GM12891 (cell line): ENCODE results near the gene SLC7A9.

ENCODE experiments used
- DNase-seq: peaks from one replicate; pipeline ENCODE4 v3.0.0; 2011; ENCODE audit warnings: low spot score; ENCODE audit not compliant: insufficient read length
- FAIRE-seq: peaks from 2 replicates; lab custom pipeline; 2011; peaks lifted over from hg19 to GRCh38; lab: Jason Lieb, UNC
- PAX5 ChIP-seq: IDR thresholded peaks from 2 replicates; pipeline ENCODE4 v1.6.1; 2011; ENCODE audit warnings: low read length, moderate library complexity, mild to moderate bottlenecking; ENCODE audit not compliant: insufficient read depth, severe bottlenecking
- POLR2A ChIP-seq: IDR thresholded peaks from 2 replicates; pipeline ENCODE4 v1.6.1; 2011; ENCODE audit warnings: low read depth, low read length, control low read depth
- POLR2AphosphoS5 ChIP-seq: IDR thresholded peaks from 2 replicates; pipeline ENCODE4 v1.6.1; 2011; ENCODE audit warnings: low read depth, low read length, control low read depth
- POU2F2 ChIP-seq: IDR thresholded peaks from 2 replicates; pipeline ENCODE4 v1.6.1; 2011; ENCODE audit warnings: low read depth, mild to moderate bottlenecking, control low read depth, low read length, moderate library complexity
- SPI1 ChIP-seq: IDR thresholded peaks from 2 replicates; pipeline ENCODE4 v1.6.1; 2011; ENCODE audit warnings: low read depth, low read length, control low read depth
- TAF1 ChIP-seq: IDR thresholded peaks from 2 replicates; pipeline ENCODE4 v1.6.1; 2011; ENCODE audit warnings: low read depth, low read length, control low read depth

SLC7A9 gene

DNA sequence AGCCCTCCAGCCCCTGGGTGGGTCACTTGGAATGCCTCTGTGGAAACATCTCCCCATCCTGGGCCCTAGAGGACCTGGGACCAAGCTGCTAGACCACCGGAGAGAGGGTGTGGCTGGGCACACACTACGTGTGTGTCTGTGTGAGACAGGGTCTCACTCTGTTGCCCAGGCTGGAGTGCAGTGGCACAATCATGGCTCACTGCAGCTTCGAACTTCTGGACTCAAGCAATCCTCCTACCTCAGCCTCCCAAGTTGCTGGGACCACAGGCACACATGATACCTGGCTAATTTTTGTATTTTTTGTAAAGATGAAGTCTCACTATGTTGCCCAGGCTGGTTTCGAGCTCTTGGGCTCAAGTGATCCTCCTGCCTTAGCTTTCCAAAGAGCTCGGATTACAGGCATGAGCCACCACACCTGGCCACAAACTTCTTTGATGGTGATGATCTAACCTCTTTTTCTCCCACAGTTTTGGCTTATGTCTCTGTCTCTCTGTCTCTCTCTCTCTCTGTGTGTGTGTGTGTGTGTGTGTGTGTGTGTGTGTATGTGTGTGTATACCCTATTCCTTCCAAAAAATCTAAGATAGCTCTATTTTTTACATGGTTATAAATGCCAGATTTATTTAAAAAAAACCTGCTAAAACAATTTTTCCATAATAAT is 32.1 kb upstream of the SLC7A9 start:
- TF ChIP-seq PAX5 (no peak), SPI1 (no peak), TAF1 (no peak), POU2F2 (no peak), POLR2AphosphoS5 (no peak), POLR2A (no peak)
- FAIRE-seq (no peak), DNase-seq (no peak)

DNA sequence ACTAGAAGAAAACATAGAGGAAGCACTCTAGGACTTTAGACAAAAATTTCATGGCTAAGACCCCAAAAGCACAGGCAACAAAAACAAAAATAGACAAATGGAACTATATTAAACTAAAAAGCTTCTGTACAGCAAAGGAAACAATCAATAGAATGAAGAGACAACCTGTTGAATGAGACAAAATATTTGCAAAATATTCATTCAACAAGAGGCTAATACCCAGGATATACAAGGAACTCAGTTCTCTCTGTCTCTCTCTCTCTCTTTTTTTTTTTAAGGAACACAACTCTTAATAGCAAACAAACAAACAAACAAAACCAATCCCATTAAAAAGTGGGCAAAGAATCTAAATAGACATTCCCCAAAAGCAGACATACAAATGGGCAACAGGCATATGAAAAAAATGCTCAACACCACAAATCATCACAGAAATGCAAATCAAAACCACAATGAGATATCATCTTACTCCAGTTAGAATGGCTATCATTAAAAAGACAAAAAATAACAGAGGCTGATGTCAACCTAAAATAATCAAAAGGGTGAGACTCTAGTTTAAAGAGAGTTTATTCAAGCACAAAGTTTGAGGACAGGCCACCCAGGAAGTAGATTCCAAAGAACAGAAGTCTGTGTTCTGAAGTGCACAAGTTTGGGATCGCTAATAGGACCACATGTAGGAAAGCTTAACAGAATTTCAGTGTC is 27.1 kb upstream of the SLC7A9 start:
- DNase-seq (no peak), FAIRE-seq (no peak)
- TF ChIP-seq PAX5 = no peak
- TF ChIP-seq TAF1 = no peak
- no peak for TF ChIP-seq SPI1
- TF ChIP-seq POLR2AphosphoS5 = no peak
- TF ChIP-seq POLR2A = no peak
- TF ChIP-seq POU2F2 = no peak

DNA sequence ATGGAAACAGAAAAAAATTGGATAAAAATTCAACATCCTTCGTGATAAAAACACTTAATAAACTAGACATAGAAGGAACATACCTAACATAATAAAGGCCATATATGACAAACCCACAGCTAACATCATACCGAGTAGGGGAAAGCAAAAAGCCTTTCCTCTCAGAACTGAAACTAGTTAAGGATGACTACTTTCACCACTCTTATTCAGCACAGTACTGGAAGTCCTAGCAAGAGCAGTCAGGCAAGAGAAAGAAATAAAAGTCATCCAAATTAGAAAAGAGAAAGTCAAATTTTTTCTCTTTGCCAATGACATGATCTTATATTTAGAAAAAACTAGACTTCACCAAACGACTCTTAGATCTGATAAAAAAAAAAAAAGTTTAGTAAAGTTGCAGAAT is 25.8 kb upstream of the SLC7A9 start:
- DNase-seq = no peak
- TF ChIP-seq POLR2AphosphoS5 (no peak), POLR2A (no peak), SPI1 (no peak), PAX5 (no peak), POU2F2 (no peak), TAF1 (no peak)
- FAIRE-seq = peak; percentile 66

DNA sequence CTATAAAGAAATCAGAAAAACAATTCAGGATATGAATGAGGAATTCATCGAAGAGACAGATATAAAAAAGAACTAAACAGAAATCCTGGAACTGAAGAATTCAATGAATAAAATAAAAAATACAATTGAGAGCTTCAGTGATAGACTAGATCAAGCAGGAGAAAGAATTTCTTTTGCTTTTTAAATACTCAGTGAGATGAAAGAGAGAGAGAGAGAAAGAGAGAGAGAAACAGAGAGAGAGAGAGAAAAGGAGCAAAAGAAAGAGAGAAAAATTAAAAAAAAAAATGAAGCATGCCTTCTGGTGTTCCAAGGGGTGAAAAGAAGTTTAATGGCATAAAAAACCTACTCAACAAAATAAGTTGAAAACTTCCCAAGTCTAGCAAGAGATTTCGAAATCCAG is 22.0 kb upstream of the SLC7A9 start:
- no peak for TF ChIP-seq SPI1
- no peak for TF ChIP-seq PAX5
- TF ChIP-seq TAF1 = no peak
- no peak for TF ChIP-seq POLR2AphosphoS5
- TF ChIP-seq POLR2A = no peak
- no peak for TF ChIP-seq POU2F2
- DNase-seq = no peak
- no peak for FAIRE-seq

DNA sequence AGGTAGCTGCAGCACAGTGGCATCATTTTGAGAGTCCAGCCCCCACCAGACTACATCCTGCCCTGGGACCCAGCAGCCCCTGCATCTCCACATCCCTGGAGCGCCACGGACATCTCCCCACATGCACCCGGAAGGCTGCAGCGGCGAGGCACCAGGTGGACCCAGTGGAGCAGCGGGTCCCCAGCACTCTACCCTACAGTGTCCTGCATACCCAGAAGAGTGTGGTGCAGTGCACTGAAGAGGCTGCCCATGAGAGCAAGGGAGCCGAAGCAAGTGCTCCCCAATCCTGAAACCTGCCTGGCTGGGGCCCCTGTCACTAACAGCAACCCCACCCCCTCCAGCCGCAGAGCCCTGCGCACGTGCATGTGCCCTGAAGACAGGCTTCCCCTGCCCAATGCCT is 21.3 kb upstream of the SLC7A9 start:
- TF ChIP-seq PAX5 (no peak), POLR2AphosphoS5 (no peak), SPI1 (no peak), TAF1 (no peak), POU2F2 (no peak), POLR2A (no peak)
- DNase-seq = no peak
- no peak for FAIRE-seq

DNA sequence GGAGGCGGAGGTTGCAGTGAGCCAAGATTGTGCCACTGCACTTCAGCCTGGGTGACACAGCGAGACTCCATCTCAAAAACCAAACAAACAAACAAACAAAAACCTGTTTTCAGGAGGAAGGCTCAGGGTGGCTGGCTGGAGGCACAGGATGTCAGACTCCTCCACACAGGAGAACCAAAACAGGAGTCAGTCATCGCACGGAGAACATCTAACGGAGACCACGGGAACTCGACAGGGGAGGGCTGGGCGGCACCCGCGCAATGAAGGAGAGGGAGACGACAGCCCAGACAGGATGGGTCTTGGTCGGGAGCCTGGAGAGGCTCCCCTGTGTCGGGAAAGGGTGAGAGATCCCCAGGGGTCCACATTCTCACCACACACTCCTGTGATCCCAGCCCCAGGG is 20.8 kb upstream of the SLC7A9 start:
- DNase-seq = no peak
- TF ChIP-seq POU2F2 (no peak), PAX5 (no peak), POLR2AphosphoS5 (no peak), TAF1 (no peak), SPI1 (no peak), POLR2A (no peak)
- no peak for FAIRE-seq

DNA sequence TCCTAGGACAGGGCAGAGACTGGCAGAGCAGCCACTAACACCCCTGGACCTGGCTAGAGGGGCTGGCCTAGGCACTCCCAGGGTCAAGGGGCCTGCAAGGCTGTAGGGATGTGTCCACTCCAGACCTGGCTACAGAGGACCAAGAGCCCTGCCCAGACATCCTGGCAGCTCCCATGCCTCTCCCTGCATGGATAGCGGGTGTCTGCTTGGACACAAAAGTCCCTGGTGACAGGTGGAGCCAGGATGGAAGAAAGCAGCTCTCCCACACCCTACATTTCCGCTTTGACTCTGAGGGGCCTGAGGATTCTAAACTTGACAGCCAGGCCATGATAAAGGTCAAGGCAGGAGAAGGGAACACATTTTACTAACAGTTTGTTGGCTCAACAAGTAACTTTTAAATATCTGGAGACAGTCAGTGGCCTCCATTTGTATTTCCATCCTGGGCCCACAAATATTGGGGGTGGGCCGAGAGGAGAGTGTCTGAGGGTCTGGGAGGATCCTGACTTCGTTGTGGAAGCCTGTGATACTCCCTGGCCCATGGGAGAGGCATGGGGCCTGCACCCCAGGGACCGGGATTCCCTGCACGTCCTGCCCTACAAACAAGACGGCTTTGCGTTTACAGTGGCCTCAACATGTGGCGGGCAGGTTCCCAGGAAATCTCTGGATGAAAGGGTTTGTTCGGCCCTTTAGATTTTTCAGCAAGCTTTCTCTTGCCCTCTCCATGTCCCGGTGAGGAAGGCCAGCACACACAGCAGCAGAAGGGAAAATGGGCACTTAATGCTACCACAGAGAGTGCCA is 19.8 kb upstream of the SLC7A9 start:
- no peak for FAIRE-seq
- TF ChIP-seq PAX5 = no peak
- TF ChIP-seq POLR2A = no peak
- TF ChIP-seq POU2F2 = no peak
- no peak for TF ChIP-seq SPI1
- no peak for TF ChIP-seq POLR2AphosphoS5
- TF ChIP-seq TAF1 = no peak
- no peak for DNase-seq

DNA sequence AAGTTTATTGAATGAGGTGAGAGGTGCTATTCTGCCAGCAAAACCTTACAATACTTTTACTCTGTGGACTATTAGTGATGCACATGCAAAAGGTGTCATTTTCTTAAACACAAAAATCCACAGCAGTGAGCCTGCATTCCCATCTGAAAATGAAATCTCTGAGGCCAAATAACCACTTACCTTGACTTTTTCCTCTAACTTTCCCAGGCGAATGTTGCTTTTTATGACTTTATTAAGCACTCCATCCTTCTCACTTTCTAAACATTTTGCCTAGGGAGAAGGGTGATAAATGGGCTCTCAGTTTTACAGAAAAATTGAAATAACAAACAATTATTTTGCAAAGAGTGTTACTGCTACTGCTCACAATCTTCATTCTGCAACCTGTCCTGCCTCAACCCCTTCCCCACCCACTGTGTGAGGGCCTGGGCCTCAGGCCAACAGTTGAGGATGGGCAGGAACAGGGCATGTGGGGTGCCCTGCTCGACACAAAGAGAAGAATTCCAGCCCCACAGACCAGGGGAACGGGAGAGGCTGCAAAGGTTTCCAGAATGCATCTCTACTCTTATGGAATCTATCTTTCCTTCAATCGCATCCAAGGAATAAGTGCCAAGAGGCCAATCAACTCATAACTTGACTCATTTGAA is 18.1 kb upstream of the SLC7A9 start:
- no peak for DNase-seq
- no peak for TF ChIP-seq POU2F2
- no peak for TF ChIP-seq POLR2AphosphoS5
- no peak for TF ChIP-seq SPI1
- no peak for TF ChIP-seq PAX5
- TF ChIP-seq POLR2A = no peak
- TF ChIP-seq TAF1 = no peak
- FAIRE-seq = no peak
